ENCODE results near the gene DIAPH3.

The DIAPH3 gene

GRCh38 chr13:59710996-59711701 is 452.6 kb downstream of the DIAPH3 start:
- TF ChIP-seq CTCF (IDR thresholded peaks at IDR 0.05; ENCODE audit: control extremely low read depth, extremely low read depth, low read depth, missing control alignments): no peak
- DNase-seq (ENCODE audit: extremely low spot score): no peak
- ChIA-PET POLR2A (no interaction called here), CTCF (interaction anchor here (0.6 to 1.7 kb wide), 5 partner anchors 8 to 15 kb away, joined by 3 to 6 read pairs (median 3); no protein-coding TSS in a partner anchor)

DNA sequence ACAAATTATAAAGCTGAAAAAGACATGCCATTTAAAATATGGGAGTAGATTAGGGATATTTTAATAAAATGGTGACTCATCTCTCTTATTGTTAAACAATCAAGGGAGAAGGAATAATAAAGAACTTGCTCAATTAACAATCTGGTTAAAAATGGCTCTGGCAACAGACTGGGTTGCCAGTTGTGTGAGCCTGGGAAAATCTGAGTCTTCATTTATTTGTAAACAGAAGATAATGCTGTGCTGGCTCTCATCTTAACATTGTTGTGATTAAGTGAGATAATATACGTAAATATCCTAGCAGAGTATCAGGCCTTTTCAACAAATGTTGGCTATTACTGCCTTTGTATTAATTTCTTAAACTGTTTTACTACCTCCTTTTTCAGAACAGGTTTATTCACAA is 453.3 kb downstream of the DIAPH3 start:
- CTCF ChIA-PET: interaction anchor here (1.0 to 1.7 kb wide), 3 partner anchors 9 to 15 kb away, joined by 3 to 6 read pairs (median 3); no protein-coding TSS in a partner anchor

GRCh38 chr13:59706101-59706976 is 457.4 kb downstream of the DIAPH3 start:
- CTCF ChIA-PET: interaction anchor here (1.0 to 1.5 kb wide), 3 partner anchors 9 to 27 kb away, joined by 3 to 4 read pairs (median 3); no protein-coding TSS in a partner anchor
- POLR2A ChIA-PET: no interaction called here
- no peak for TF ChIP-seq CTCF (IDR thresholded peaks at IDR 0.05; ENCODE audit: control extremely low read depth, extremely low read depth, low read depth, missing control alignments)
- DNase-seq (ENCODE audit: extremely low spot score): no peak

More for the DNA sequence above, 453.3 kb downstream of the DIAPH3 start:
- TF ChIP-seq CTCF (IDR thresholded peaks at IDR 0.05; ENCODE audit: control extremely low read depth, extremely low read depth, low read depth, missing control alignments): no peak
- DNase-seq (ENCODE audit: extremely low spot score): no peak
- POLR2A ChIA-PET: no interaction called here

- ChIA-PET CTCF (interaction anchor here (1.4 to 6.0 kb wide), 4 partner anchors 10 to 21 kb away, joined by 4 to 57 read pairs (median 5); no protein-coding TSS in a partner anchor), POLR2A (no interaction called here)
- no peak for DNase-seq (ENCODE audit: extremely low spot score)
- TF ChIP-seq CTCF (IDR thresholded peaks at IDR 0.05; ENCODE audit: control extremely low read depth, extremely low read depth, low read depth, missing control alignments): no peak
These were observed 461.5 kb downstream of the DIAPH3 start for GRCh38 chr13:59702269-59702668.

- DNase-seq (ENCODE audit: extremely low spot score): no peak
- ChIA-PET POLR2A (no interaction called here), CTCF (interaction anchor here (1.1 to 6.0 kb wide), 5 partner anchors 14 to 309 kb away, joined by 3 to 57 read pairs (median 5); no protein-coding TSS in a partner anchor)
- no peak for TF ChIP-seq CTCF (IDR thresholded peaks at IDR 0.05; ENCODE audit: control extremely low read depth, extremely low read depth, low read depth, missing control alignments)
These were observed 462.5 kb downstream of the DIAPH3 start for GRCh38 chr13:59701261-59701660.

- ChIA-PET POLR2A (no interaction called here), CTCF (interaction anchor here (1.1 to 6.0 kb wide), 5 partner anchors 11 to 308 kb away, joined by 3 to 57 read pairs (median 5); no protein-coding TSS in a partner anchor)
- no peak for TF ChIP-seq CTCF (IDR thresholded peaks at IDR 0.05; ENCODE audit: control extremely low read depth, extremely low read depth, low read depth, missing control alignments)
- no peak for DNase-seq (ENCODE audit: extremely low spot score)
These were observed 463.4 kb downstream of the DIAPH3 start for GRCh38 chr13:59700281-59700680.

All from GM10248 (cell line).